Duodenal mucosa (tissue), 2 donors: ENCODE data around the gene MICAL3.
"Not testable (repeated sequence)": the region's sequence is repeated elsewhere in the genome, so short reads cannot be mapped to it uniquely, and the experiment has no call there.

Experiments used
- H3K27ac ChIP-seq: one replicate; pipeline ENCODE4 v1.7.0; 2013; ENCODE audit warnings: low read depth, low read length
- H3K27me3 ChIP-seq, 2 donors: one replicate each; pipeline ENCODE4 v1.7.0; 2013; ENCODE audit warnings: low read length in 2 of 2, control low read depth in 1 of 2; ENCODE audit not compliant: insufficient read depth in 2 of 2, control insufficient read depth in 1 of 2
- H3K36me3 ChIP-seq, 2 donors: one replicate each; pipeline ENCODE4 v1.7.0; 2013; ENCODE audit warnings: low read length in 2 of 2, control low read depth in 1 of 2; ENCODE audit not compliant: insufficient read depth in 2 of 2, control insufficient read depth in 1 of 2
- H3K4me1 ChIP-seq, 2 donors: one replicate each; pipeline ENCODE4 v1.7.0; 2013; ENCODE audit warnings: low read length in 2 of 2, control low read depth in 1 of 2; ENCODE audit not compliant: insufficient read depth in 2 of 2, control insufficient read depth in 1 of 2
- H3K4me3 ChIP-seq, 2 donors: one replicate each; pipeline ENCODE4 v1.7.0; 2013; ENCODE audit warnings: low read length in 2 of 2, low read depth in 1 of 2
- H3K9ac ChIP-seq, 2 donors: one replicate each; pipeline ENCODE4 v1.7.0; 2013; ENCODE audit warnings: low read length in 2 of 2, low read depth in 1 of 2
- H3K9me3 ChIP-seq, 2 donors: one replicate each; pipeline ENCODE4 v1.7.0; 2013; ENCODE audit warnings: low read length in 2 of 2, control low read depth in 1 of 2; ENCODE audit not compliant: control insufficient read depth in 1 of 2

The MICAL3 gene

DNA sequence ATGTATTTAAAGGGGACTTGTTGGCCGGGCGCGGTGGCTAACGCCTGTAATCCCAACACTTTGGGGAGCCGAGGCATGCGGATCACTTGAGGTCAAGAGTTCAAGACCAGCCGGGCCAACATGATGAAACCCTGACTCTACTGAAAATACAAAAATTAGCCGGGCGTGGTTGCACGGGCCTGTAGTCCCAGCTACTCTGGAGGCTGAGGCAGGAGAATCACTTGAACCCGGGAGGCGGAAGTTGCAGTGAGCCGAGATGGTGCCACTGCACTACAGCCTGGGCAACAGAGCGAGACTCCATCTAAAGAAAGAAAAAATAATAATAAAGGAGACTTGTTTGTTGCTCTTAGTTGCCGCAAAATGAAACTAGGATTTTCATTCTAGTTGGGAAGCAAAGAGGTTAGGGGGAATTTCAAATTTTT lies 22.5 kb downstream of the MICAL3 start:
- not testable (repeated sequence) for H3K9me3 ChIP-seq, H3K9ac ChIP-seq, H3K27me3 ChIP-seq, H3K36me3 ChIP-seq, H3K27ac ChIP-seq
- peak overlapping the region; percentile 73 to 77 for H3K4me3 ChIP-seq
- peaks cover 9 to 18% of the 10 kb centered on the region in 2 donors for H3K4me1 ChIP-seq

- no peaks in the 10 kb centered on the region for H3K36me3 ChIP-seq
- H3K27ac ChIP-seq: peak overlapping the region; percentile 93
- peaks cover 9 to 18% of the 10 kb centered on the region in 2 donors for H3K4me1 ChIP-seq
- H3K27me3 ChIP-seq: no peaks in the 10 kb centered on the region
- peak overlapping the region; percentile 61 to 94 for H3K9ac ChIP-seq
- H3K4me3 ChIP-seq: peak overlapping the region; percentile 73 to 77
- no peaks in the 10 kb centered on the region for H3K9me3 ChIP-seq
Measured at GRCh38 chr22:18001040-18001893, 23.1 kb downstream of the MICAL3 start.

DNA sequence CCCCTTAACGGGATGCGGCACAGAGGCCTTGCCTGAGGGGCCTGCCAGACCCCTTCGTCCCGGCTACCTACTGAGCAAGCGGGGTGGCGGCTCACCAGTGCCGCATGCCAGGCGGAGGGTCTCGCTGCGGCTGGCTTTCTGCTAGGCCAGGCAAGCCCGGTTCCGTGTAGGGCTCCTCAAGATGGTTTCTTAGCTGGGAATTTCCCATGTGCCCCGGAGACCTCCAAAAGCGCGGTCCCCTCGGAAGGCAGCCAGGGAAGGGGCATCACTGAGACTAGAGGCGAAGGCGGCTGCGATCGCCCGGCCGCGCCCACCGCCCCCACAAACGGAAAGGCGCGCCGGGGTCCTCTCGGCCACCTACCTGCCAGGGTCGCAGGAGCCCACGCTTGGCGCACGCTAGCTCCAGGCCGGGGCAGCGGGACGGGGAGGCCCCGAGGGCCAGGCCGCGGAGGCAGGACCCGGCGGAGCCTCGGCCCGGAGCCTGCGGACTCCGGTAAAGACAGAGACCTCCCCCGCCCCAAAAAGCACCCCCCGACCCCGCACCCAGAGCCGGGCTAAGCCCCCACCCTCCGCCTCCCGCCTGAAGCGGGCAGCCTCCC lies 23.8 kb downstream of the MICAL3 start:
- no peaks in the 10 kb centered on the region for H3K27me3 ChIP-seq
- peak overlapping the region; percentile 73 to 77 for H3K4me3 ChIP-seq
- H3K9me3 ChIP-seq: no peaks in the 10 kb centered on the region
- H3K9ac ChIP-seq: peak overlapping the region; percentile 51 to 61
- no peaks in the 10 kb centered on the region for H3K36me3 ChIP-seq
- peaks cover 9 to 18% of the 10 kb centered on the region in 2 donors for H3K4me1 ChIP-seq
- H3K27ac ChIP-seq: peak overlapping the region; percentile 42

- Histone ChIP-seq H3K9me3 (no peaks in the 10 kb centered on the region), H3K36me3 (no peaks in the 10 kb centered on the region), H3K27me3 (no peaks in the 10 kb centered on the region), H3K9ac (peak overlapping the region in 1 of 2 donors; percentile 51), H3K4me1 (peaks cover 9 to 18% of the 10 kb centered on the region in 2 donors), H3K4me3 (peak overlapping the region; percentile 73 to 77), H3K27ac (no peak overlapping the region)
Measured at GRCh38 chr22:17999851-18000250, 24.5 kb downstream of the MICAL3 start.

GRCh38 chr22:17998913-17999312 lies 25.4 kb downstream of the MICAL3 start:
- Histone ChIP-seq H3K36me3 (no peaks in the 10 kb centered on the region), H3K4me1 (peaks cover 9 to 18% of the 10 kb centered on the region in 2 donors), H3K9ac (no peak overlapping the region), H3K4me3 (no peak overlapping the region), H3K27ac (no peak overlapping the region), H3K27me3 (no peaks in the 10 kb centered on the region), H3K9me3 (no peaks in the 10 kb centered on the region)

- Histone ChIP-seq H3K36me3 (no peaks in the 10 kb centered on the region), H3K9me3 (no peaks in the 10 kb centered on the region), H3K4me3 (no peak overlapping the region), H3K27ac (no peak overlapping the region), H3K27me3 (no peaks in the 10 kb centered on the region), H3K9ac (no peak overlapping the region), H3K4me1 (peaks cover 9 to 18% of the 10 kb centered on the region in 2 donors)
Measured at GRCh38 chr22:17997456-17997855, 26.9 kb downstream of the MICAL3 start.

DNA sequence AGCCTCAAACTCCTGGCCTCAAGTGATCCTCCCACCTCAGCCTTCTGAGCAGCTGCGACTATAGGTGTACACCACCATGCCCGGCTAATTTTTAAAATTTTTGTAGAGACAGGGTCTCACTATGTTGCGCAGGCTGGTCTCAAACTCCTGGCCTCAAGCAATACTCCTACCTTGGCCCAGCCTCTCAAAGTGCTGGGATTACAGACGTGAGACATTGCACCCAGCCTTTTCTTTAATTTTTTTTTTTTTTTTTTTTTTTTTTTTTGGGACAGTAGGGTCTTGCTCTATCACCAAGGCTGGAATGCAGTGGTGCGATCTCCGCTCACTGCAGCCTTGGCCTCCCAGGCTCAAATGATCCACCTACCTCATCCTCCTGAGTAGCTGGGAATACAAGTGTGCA lies 29.1 kb downstream of the MICAL3 start:
- H3K9ac ChIP-seq, H3K27ac ChIP-seq, H3K27me3 ChIP-seq, H3K36me3 ChIP-seq, H3K4me3 ChIP-seq, H3K9me3 ChIP-seq: not testable (repeated sequence)
- peaks cover 7 to 15% of the 10 kb centered on the region in 2 donors for H3K4me1 ChIP-seq

GRCh38 chr22:17994424-17995108 lies 29.8 kb downstream of the MICAL3 start:
- H3K27ac ChIP-seq: no peak overlapping the region
- no peaks in the 10 kb centered on the region for H3K27me3 ChIP-seq
- H3K4me1 ChIP-seq: peaks cover under 1 to 8% of the 10 kb centered on the region in 2 donors
- no peak overlapping the region for H3K9ac ChIP-seq
- H3K9me3 ChIP-seq: no peaks in the 10 kb centered on the region
- no peak overlapping the region for H3K4me3 ChIP-seq
- H3K36me3 ChIP-seq: no peaks in the 10 kb centered on the region

DNA sequence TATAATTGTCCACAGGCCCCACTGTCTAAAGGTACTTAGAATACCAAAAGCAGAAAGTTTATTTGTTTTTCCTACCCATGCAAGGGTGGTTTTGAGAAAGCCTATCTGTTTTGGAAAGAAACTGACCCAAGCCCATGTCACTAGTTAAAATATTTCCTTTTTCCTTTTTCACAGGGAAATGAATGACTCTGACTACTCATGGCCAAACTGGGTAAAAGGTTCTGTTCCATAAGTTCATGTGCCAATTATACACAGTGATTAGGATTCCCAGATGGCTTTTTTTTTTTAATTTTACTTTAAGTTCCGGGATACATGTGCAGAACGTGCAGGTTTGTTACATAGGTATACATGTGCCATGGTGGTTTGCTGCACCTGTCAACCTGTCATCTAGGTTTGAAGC lies 31.4 kb downstream of the MICAL3 start:
- not testable (repeated sequence) for H3K27ac ChIP-seq, H3K9ac ChIP-seq, H3K4me3 ChIP-seq, H3K9me3 ChIP-seq, H3K27me3 ChIP-seq, H3K36me3 ChIP-seq, H3K4me1 ChIP-seq

DNA sequence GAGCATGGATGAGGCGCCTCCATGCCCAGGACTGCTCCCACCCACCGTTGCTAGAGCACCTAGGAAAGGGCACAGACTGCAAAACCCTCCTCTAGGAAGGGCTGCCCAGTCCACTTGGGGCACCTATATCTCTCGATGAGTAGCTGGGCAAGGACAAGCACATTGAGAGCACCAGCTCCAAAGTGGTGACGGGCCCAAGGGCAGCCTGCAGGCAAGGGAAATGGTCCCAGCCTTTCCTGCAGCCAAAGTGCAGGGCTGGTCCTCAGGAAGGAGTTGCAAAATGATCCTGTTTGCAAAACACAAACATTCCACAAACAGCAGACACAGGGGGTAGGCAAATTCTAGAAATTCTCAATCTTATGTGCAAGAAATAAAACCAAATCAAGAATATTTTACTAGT lies 32.4 kb downstream of the MICAL3 start:
- H3K9ac ChIP-seq, H3K4me3 ChIP-seq, H3K36me3 ChIP-seq, H3K27ac ChIP-seq, H3K9me3 ChIP-seq, H3K4me1 ChIP-seq, H3K27me3 ChIP-seq: not testable (repeated sequence)
